GM21576 (cell line): ENCODE measurements around the gene RGP1.

Source experiments
- ATAC-seq: cut with Tn5 transposase; IDR thresholded peaks from one replicate; pipeline ENCODE4 v1.9.1; 2021; ENCODE audit warnings: mild to moderate bottlenecking, moderate library complexity; ENCODE audit not compliant: unreplicated experiment

Gene RGP1

DNA sequence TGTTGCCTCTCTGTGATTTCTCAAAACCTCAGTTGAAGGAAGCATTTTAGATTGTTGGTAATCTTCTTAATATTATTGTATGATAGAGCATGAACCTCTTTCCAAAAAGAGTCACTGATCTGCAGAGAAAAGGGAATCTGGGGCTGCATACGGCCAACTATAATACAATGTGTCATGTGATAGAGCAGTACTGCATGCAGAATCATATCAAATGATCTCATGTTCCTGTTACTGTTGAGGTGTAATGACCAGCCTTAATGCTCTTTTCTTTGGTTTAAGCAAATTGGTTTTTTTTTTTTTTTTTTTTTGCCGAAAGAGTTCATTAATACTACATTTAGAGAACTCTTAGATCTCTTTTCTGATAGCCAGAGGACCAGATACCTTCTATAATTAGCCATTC lies 17.9 kb downstream of the RGP1 start:
- no peak for ATAC-seq

DNA sequence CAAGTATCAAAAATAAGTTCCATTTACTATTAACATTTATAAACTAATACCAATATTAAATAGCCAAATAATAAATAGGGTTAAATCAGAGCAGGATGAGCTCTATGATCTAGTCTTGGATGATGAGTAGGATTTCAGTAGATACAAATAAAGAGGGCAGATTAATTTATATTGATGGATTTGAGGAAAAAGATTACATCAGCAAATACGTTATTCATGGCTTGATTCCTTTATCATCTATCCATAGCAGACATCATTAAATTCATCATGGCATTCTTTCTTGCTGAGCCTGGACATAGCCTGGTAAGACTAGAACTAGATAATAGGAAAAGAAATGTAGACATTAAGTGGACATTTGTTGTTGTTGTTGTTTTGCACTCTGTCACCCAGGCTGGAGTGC lies 18.4 kb downstream of the RGP1 start:
- no peak for ATAC-seq

DNA sequence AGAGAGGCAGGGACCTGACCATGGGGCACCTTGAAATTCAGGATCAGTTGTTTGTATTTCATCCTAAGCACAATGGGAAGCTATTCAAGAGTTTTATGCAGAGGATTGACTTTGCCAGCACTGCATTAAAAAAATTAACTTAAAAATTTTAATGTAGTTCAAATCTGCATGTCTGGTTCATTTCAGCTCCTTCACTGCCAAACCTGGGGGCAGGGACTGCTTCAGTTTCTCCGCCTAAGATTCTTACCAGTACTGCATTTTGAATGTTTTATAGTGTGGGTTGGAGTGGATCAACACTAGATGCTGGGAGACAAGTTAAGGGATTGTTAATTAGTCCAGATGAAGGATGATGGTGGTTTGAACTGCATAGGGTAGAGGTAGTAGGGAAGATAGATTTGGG lies 20.7 kb downstream of the RGP1 start:
- ATAC-seq: no peak

DNA sequence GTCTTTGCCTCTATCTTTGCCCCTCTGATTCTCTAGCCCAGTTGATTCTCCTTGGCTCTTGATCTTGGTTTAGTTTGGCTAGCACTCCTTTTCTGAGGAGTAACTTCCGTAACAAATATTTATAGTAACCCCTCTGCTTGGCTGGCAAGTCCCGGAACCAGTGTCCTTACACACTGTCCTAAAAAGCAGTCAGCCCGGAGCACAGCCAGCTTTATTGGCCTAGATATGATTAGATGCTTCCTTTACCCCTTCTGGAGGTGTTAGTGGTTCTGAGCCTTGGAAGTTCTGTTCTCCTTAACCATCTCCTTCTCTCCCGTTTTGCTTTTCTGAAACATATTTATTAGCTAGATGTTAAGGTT lies 22.0 kb downstream of the RGP1 start:
- no peak for ATAC-seq

DNA sequence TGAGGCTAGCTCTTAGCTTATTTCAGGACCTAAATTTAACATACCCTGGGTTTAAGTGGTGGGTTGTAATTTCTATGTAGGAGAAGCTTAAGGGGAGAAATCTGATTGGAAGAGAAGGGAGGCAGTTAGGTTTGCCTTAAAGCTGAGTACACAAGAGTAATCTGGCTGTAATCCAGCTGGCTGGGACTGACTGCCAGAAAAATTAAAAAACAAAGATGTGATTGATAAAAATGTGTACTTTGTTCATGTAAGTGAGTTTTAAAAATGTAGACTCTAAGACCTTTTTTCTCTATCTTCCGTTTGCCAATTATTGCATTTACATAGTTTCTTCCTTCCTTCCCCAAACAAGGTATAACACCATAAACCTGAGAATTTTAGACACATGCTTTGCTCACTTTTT lies 22.4 kb downstream of the RGP1 start:
- ATAC-seq: no peak

DNA sequence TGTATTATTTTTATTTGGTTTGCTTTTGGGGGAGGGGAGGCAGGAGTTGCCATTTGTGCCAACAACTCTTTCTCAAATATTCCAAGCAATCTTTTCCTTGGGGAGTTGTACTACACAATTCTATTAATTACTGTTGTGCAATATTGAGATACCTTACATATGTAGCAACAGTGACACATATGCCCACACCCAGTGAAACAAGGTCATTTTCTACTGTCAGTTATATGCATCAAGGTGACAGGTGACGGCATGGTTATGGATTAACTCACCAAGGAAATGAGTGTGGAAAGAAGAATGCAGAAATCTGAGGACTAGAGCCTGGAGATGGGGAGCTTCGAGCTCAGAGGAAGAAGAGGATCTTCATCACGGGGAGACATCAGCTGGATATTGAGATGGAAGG lies 22.9 kb downstream of the RGP1 start:
- no peak for ATAC-seq

DNA sequence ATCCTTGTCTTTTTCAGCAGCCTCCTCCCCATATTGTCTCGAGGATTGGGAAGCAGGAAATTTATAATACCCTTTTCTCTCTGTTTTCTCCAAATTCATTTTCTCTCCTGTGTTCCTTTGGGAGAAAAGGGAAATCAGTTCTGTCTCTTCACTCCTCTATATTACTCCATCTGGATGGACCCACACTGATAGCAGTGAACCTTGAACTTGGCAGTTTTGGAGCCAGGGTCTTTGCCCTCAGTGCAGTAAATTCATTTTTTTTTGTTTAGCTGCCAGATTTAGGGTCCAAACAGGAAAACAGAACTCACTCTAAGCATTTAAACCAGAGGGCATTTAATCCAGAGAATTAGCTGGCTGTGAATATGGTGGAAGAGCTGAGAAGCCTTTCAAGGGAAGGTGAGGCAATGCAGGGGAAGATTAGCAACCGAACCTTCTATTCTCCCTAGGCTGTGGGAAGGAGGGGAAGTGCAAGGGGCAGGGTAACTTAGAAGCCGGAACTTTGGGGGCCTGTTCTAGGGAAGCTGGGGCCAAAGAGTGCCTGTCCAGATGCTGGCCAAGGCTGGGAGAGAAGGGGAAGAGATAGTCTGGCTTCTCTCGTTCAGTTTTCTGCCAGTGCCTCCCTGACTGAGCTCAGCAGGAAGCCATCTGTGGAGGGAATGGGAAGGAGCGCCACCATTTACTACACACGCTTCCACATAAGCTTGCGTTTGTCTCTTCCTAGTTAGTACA lies 26.0 kb downstream of the RGP1 start:
- no peak for ATAC-seq

DNA sequence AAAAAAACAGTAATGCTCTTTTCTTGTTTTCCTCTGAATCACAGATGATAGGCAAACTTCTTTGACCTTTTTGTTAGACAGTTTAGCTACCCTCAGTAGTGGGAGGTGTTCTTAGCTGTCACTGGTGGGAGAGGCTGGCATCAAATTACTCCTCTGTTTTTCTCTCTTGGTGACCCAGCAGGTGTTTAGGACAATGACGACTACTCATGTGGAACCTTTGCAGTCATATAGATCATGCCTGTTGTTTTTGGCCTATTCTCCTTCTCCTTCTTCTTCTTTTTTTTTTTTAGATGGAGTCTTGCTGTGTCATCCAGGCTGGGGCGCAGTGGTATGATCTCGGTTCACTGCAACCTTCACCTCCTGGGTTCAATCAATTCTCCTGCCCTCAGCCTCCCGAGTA lies 26.9 kb downstream of the RGP1 start:
- ATAC-seq: no peak

DNA sequence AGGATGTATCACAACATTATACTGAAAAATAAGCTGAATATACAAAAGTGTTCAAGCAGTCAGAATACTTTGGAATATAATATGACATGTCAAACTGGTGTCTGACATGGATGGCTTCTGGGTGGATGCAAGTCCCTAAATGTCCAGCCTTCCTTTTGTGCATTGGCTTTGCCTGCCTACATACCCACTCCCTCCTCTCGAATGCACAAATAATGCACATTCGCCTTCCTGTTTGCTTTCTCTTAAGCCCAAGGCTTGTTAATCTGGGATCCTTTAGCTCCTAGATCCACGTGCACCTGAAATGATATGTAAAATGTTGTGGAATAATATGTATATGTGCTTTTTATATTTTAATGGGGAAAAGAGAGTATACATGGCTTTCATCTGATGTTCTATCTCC lies 29.4 kb downstream of the RGP1 start:
- no peak for ATAC-seq

DNA sequence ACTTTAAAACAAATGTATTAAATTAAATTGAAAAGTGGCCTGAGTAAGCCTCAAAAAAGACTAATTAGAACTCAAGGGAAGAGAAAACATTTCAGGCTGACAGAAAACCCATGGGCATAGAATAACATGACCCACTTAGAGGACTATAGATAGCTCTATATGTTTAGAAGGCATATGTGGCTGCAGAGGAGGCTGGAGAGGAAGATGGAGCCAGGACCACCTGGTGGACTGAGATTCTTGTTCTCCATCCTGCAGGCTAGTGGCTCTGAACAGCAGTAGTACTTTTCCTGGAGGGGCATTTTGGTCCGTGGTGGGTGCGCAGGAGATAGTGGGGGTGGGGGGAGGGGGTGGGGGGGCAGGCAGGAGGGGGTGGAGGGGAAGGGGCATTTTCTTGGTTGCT lies 32.0 kb downstream of the RGP1 start:
- no peak for ATAC-seq

DNA sequence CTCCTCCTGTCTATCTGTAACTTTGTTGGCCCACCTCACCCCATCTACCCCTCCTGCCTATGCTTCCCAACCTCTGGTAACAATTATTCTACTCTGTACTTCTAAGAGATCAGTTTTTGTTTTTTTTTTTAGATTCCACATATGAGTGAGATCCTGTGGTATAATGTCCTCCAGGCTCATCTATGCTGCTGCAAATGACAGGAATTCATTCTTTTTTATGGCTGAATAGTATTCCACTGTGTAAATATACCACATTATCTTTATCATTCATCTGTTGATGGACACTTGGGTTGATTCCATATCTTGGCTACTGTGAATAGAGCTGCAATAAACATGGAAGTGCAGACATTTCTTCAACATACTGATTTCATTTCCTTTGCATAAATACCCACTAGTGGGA lies 34.3 kb downstream of the RGP1 start:
- no peak for ATAC-seq

DNA sequence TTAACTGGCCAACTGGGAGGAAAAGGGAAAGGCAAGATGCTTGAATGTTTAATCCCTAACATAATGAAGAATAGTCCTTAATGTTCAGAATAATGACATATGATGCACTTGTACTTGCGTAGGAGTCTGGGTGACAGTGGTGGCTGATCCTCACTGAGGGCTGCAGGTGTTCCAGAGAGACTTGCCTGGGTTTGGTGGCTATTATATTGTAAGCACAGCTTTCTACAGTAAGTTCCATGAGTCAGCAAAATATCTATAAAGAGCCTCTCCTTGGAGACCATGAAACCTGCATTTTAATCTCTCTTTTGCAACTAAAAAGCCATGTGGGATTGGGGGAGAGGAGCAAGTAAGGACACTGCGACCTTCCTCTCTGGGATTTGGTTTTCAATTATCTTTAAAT lies 40.5 kb downstream of the RGP1 start:
- ATAC-seq: no peak

DNA sequence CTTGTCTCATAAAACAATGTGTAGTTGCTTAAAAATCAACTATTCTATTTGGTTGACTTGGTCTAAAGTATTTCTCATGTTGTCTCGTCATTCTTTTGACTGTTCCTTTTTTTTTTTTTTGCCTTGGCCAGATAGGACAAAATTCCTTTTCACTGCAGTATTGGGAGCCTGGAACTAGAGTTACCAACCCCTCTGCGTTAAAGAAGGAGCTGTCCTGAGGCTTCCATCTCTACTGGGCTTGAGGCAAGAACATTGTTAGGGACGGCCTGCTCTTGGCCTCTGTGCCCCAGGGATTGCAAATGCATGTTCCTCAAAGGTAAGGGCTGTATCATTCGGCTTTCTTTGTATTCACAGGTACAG lies 40.9 kb downstream of the RGP1 start:
- ATAC-seq: no peak

DNA sequence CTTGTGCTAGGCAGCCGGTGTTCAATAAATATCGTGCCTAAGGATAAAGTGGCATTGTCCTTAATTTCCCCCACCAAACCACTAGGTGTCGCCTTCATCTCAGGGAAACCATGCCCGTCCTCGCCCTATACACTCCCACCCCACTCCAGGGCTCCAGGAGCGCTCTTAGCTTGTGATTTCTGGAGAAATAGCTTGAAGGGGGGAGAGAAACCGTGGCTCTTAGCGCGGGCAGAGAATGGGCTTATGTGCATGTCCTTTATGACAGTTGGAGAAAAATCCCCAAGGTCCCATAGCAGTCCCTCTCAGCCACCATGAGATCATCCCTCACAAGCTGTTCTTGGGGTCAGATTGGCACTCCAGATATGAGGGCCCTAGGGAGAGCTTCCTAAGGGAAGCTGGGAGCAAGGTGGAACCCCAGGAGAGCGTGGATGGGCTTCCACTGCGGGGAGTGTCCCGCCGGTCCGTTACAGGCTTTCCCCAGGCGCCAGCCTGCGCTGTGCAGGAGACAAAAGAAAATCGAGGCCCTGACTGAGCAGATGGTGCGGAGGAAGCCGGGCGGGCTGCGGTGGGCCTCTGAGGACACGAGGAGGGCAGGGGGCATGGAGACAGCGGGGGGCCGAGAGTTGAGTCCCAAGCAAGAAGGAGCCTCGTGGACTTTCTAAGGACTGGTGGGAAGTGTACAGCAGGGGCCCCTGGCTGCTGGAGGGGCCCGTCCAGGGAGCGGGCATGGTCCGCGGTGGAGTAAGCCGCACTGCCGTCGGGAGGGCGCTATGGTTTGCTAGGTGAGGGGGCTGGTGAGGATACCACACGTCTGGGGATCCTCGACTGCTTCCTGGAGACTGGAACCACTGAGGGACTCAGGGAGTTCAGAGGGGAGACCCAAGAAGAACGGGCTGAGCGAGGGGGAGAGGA lies 41.6 kb downstream of the RGP1 start:
- ATAC-seq: peak; percentile 69

DNA sequence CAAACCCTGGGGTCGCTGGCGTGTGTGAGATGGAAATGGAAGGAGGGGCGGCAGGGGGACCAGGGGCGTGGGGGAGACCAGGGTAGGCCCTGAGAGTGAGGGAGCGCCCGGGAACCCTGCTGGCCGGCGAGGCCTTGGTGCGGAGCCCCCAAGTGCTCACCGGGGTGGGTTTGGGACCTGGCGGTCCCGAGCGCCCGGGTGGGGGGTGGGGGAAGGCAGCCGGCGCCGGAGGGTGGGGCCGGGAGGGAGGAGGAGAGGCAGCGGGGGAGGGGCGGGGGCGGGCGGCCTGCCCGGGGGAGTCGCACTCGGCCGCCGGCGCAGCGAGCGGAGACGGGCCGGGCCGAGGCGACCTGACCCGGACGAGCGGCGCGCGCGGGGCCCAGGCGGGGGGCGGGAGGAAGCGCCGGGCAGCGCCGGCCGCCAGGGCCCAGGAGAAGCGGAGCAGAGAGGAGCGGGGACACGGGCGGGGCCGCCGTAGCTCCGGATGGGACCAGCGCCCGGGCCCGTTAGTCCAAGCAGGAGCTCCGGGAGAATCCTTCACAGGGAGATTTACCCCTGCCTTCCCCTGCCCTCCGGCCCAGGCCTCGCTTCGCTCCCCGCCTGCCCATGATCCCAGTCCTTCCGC lies 42.3 kb downstream of the RGP1 start, which contains the start of gene NPR2:
NPR2 (plus strand) TSS at position 295 of the 625 bp plus-strand sequence. CDS start 818 bp downstream, outside the sequence.
- no peak for ATAC-seq

DNA sequence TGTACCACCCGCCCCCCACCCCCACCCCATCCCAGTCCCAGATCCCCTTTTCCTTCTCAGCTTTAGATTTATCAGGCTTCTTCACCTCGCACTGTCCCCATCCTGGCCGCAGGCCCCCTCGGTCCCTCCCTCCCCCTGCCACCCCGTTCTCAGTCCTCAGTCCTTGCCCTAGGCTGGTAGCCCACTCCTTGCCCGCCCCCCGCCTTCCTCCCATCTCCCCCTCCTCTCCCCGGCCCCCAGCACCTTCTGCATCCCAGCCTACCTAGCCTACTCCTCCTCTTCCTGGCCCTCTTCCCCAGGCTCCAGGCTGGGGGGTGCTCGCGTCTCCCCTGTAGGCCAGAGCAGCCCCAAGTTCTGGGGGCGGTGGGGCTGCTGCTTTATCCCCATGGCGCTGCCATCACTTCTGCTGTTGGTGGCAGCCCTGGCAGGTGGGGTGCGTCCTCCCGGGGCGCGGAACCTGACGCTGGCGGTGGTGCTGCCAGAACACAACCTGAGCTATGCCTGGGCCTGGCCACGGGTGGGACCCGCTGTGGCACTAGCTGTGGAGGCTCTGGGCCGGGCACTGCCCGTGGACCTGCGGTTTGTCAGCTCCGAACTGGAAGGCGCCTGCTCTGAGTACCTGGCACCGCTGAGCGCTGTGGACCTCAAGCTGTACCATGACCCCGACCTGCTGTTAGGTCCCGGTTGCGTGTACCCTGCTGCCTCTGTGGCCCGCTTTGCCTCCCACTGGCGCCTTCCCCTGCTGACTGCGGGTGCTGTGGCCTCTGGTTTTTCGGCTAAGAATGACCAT lies 43.1 kb downstream of the RGP1 start:
- no peak for ATAC-seq

DNA sequence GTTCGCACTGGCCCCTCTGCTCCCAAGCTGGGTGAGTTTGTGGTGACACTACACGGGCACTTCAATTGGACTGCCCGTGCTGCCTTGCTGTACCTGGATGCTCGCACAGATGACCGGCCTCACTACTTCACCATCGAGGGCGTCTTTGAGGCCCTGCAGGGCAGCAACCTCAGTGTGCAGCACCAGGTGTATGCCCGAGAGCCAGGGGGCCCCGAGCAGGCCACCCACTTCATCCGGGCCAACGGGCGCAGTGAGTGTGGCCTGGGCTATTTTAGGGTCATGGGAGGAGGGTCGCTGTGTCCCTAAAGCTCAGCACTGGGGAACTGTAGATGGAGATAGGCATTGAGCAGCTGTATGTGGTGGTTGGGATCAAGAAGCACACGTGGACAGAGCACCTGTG lies 43.7 kb downstream of the RGP1 start:
- ATAC-seq: no peak

DNA sequence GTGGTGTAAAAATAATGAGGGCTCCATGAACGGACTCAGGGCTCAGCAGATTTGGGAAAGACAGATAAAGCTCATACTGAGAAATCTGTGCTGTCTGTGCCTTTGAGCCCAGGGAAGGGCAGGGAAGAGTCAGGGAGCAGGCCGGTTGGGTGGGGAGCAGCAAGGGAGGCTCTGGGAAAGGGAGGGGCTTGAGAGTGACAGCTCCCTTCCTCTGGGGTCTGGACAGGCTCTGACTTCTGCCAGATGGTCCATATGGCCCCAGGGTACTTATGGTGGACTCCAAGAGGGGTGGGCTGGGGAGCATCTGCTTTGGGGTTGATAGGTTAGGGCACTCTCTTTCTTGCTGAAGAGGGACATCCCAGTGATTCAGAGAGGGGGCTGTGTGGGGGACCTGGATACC lies 44.4 kb downstream of the RGP1 start:
- no peak for ATAC-seq

DNA sequence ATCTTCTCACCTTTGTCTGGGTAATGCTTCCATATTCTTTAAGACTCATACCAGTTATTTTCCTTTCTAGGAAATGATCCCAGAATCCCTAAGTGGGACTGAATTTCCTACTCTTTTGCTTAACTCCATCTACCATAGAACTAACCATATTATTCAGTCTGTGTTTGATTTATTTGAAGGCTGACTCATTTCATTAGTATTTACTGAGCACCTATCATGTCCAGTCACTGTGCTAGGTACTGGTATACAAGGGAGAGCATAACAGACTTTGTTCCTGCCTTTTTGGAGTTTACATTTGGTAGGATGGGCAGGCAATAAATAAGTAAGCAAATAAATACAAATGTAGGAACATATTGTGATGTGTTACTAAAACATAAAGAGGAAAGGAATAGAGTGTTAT lies 46.6 kb downstream of the RGP1 start:
- no peak for ATAC-seq

DNA sequence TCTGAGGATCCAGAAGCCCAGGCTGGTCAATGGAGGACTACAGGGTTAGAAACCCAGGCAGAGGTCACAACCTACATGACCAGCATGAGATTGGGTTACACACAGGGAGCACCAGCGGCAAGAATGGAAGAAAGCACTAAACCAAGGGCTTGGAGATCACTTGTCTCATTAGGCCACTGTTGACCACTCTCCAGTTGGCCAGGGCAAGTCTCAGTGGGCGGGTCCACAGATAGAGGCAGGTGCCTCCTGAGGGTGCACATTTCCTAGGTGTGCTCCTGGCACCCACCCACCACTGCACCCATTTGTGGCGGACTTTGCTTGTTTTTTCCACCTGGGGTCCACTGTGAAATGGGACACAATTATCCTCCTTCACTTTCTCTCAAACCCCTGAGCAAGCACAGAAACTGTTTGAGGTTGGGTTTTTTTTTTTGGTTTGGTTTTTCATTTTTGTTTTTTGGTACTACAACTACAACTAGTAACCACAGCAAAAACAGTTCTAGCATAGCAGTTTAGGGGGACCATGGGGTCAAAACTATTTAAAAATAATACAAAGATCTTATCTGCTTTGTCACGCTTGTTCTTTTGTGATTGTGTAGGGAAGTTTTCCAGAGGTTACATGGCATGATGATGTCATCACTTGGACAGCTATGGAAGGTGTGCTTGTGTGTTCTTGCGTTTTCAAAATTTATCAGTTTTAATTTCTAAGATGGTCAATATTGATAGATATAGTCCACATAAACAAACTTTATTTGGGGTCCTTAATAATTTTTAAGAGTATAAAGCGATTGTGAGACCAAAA lies 48.4 kb downstream of the RGP1 start:
- no peak for ATAC-seq
